LNCaP clone FGC (cell line): ENCODE measurements around the gene BPIFB3.

Experiments
- DNase-seq: peaks from one replicate; pipeline ENCODE4 v3.0.0-alpha.2; 2011; ENCODE audit warnings: low read depth
- H3K4me3 ChIP-seq: 2 replicates; pipeline ENCODE4 v1.5.1; 2011; ENCODE audit warnings: mild to moderate bottlenecking, low read depth, low read length, control low read depth
- TF ChIP-seq, protein P1 (sequence below): IDR thresholded peaks from 2 replicates; pipeline ENCODE4 v1.5.1; 2012; ENCODE audit warnings: mild to moderate bottlenecking; ENCODE audit not compliant: control insufficient read depth, insufficient read depth; ENCODE audit errors: extremely low read depth

BPIFB3 gene, protein sequence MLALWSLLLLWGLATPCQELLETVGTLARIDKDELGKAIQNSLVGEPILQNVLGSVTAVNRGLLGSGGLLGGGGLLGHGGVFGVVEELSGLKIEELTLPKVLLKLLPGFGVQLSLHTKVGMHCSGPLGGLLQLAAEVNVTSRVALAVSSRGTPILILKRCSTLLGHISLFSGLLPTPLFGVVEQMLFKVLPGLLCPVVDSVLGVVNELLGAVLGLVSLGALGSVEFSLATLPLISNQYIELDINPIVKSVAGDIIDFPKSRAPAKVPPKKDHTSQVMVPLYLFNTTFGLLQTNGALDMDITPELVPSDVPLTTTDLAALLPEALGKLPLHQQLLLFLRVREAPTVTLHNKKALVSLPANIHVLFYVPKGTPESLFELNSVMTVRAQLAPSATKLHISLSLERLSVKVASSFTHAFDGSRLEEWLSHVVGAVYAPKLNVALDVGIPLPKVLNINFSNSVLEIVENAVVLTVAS

DNA sequence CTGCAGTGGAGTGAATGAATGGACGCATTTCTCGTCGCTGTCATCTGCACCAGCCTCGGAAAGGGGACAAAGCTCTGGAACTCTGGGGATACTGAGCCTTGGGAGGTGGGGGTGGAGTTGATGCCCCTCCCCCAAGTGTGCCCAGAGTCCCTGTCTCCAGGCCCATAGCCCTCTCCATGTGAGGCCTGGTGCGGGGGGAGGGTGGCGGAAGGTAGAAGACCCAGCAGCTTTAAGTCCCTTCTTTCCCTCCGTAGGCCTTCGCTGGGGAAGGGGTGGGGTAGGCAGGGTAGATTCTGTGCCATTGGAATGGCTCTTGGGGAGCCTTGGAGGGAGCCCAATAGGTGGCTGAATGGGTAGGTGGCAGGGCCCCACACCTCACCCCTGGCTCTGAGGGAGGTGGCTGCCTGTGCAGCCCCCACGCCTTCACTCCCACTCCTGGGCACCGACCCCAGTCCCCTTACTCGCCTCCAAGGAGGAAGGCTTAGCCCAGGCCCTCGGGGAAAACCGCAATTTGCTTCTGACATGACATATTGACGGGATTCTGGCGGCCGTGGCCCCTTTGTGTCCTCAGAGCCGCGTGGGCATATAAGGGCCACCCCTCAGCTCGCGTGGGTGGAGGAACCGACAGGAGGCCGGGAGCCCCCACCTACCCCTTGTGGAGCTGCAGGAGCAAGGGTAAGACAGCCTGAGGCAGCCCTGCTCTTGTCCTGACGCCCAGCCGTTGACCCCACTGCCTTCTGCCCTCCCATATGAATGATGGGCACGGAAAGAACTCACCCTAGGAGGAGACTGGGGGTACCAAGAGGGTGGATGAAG is at the start of gene BPIFB3:
BPIFB3 (plus strand) TSS at position 613 of the 816 bp plus-strand sequence. CDS start 1,533 bp downstream, outside the sequence.
- TF ChIP-seq, protein P1, sequence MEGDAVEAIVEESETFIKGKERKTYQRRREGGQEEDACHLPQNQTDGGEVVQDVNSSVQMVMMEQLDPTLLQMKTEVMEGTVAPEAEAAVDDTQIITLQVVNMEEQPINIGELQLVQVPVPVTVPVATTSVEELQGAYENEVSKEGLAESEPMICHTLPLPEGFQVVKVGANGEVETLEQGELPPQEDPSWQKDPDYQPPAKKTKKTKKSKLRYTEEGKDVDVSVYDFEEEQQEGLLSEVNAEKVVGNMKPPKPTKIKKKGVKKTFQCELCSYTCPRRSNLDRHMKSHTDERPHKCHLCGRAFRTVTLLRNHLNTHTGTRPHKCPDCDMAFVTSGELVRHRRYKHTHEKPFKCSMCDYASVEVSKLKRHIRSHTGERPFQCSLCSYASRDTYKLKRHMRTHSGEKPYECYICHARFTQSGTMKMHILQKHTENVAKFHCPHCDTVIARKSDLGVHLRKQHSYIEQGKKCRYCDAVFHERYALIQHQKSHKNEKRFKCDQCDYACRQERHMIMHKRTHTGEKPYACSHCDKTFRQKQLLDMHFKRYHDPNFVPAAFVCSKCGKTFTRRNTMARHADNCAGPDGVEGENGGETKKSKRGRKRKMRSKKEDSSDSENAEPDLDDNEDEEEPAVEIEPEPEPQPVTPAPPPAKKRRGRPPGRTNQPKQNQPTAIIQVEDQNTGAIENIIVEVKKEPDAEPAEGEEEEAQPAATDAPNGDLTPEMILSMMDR = no peak
- no peak within 1 kb of the TSS for H3K4me3 ChIP-seq
- no peak for DNase-seq

DNA sequence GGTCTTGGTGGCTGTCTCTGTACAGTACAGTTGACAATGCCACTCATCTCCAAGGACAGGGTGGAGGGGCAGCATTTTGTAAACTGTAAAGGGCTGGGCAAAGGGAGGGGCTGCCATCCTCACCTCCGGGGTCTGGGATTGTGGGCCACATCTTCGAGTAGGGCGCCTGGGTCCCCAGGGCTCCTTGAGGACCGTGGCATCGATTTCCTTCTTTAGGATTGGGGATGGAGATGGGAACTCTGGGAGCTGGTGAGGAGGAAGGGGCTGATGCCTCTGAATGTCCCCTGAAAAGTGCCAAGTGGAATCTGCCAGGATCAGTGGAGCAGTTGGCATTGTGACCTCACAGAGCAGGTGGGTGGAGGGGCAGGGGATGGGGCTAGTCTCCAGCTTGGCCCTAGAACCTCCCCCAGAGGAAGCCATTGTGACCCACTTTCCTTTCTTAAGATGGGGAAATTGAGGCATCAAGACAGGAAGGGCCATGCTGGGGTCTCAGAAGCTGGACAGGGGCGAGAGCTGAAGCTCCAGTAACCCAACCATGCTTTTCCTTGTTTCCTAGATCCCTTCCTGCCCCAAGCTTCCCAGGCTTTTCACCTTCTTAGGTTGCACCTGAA is 49.5 kb upstream of the BPIFB3 start, which contains the start of gene SUN5:
SUN5 (minus strand) TSS at position 293 of the 611 bp plus-strand sequence; CDS start at position 200, 93 bp downstream.
- H3K4me3 ChIP-seq = no peak within 1 kb of the TSS
- DNase-seq = no peak
- TF ChIP-seq, protein P1 = no peak

DNA sequence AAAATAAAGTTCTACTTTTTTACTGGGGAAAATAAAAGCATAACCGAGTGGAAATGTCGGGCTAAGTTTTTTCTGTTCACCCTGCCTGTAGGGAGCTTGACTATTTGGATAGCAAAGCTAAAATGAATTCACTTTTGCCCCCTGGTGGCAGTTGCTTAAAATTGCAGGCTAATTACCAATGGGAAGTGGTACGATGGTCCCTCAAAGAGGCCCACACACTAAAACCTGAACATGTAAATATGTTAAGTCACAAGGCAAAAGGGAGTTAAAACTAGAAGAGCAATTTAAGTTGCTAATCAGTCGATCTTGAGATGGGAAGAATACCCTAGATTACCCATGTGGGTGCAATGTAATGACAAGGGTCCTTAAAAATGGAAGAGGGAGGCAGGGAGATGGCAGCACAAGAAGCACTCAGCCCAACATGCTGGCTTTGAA is 48.6 kb upstream of the BPIFB3 start:
- H3K4me3 ChIP-seq = no peak overlapping the region
- DNase-seq = no peak
- TF ChIP-seq, protein P1 = peak; percentile 29; the same call in 1 of the 2 replicates

DNA sequence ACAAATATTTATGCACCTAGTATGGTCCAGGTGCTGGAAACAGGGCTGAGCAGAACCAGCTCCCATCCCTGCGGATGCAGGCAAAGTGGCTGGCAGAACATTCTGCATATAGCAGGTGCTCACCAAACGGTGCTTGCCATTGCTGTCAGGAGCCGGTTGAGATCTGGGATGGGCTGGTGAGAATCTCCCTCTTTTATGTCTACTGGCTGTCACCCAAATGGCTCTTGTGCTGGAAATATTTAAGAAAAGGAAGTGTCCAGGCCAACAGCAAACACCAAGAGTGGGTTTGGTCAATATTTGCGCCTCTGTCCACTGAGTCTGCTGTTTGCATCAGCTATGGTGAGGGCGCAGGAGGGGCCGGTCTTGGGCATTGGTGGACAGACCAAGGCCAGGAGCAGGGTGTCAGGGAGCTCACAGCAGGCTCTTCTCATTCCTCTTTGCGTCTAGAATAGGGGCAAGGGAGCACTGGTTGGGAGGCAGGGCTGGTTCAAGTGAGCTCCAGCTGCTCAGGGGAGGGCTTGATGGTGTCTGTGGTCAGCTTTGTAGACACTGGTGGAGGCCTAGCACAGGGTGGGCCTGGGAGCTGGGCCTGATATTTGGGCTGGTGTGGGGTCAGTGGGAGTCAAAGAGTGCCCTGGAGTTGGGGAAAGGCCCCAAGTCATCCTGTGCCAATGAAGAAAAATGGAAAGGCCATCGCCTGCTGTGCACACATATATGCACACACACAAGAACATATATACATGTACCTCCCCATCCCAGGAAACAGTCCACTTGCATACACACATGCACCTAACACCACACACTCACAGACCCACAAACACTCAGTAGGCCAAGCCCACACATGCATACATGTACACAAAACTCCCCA is 47.6 kb upstream of the BPIFB3 start:
- no peak overlapping the region for H3K4me3 ChIP-seq
- no peak for DNase-seq
- TF ChIP-seq, protein P1 = no peak

DNA sequence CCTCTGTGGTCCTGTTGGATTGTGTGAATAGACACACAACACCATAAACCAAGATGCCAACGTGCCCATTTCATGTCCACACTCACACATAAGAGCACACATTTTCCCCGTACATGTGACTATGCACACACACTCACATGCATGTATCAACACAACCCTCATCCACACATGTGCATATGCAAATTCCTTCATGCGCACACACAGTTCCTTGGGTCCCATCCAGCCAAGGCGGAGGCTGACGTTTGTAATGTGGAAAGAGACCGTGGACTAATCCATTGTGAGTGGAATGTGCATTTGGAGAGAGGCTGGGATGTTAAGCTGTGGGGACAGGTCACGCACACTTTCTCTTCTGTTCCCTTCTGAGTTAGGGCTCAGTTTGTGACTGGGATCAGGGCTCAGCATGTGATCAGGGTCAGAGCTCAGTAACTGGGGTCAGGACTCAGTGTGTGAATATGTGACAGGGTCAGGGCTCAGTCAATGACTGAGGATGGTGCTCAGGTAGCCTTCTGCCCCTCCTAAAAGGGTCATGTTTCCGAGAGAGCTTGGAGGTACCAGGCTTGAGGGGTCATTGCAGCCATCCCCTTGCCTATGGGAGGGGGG is 46.8 kb upstream of the BPIFB3 start:
- DNase-seq = no peak
- TF ChIP-seq, protein P1 = no peak
- no peak overlapping the region for H3K4me3 ChIP-seq
